ENCODE data around the gene RAC2.
"Not testable (repeated sequence)": the region's sequence is repeated elsewhere in the genome, so short reads cannot be mapped to it uniquely, and the experiment has no call there.

RAC2 gene

DNA sequence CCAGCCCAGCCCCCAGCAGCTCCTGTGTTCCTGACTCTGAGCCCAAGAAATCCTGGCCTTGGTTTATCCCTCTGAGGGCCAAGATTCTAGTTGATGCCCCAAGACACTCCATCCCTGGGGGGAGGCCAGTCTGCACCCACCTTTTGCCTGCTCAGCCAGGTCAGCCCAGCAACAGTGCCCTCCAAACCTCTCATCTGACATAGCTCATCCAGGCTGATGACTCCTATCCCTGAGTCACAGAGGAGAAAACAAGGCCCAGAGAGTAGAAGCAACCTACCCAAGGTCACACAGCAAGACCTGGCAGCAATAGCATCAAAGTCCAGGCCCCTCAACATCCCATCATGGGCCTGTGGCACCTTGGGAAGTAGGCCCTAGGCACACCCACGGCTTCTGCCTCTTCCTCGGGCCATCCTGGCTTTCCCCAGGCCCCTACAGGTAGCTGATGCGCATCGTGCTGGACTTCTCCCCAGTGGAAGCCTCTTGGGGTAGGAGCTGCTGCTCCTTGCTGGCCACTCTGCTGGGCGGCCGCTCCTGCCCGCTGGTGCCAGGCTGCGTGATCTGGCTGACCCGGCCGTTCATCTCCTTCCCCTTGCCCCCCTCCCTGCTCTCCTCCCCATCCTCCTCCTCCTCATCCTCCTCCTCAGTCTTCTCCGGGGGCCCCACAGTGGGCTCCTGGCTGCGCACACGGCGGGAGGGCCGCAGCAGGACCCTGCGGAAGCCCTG, 37.8 kb downstream of the RAC2 start:
- DNase-seq (ENCODE audit: low spot score) = no peak

DNA sequence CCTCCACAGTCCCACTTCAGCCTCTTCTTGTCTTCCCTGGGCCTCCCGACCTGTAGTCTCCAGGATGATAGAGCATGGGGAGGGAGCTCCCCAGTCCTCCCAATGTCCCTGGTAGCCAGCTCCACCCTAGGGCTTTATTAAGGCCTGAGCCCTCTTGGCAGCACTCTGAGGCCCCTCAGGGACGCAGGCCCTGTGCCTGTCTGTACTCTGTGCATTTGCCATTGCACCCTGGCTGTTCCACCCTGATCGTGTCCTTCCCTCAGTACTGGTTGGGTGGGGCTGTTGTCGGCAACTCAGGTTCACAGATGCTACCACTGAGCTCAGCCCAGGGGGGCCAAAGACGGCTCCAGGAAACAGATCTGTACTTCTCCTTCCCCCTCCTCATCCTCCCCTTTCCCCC, 39.0 kb downstream of the RAC2 start:
- DNase-seq (ENCODE audit: low spot score) = no peak

DNA sequence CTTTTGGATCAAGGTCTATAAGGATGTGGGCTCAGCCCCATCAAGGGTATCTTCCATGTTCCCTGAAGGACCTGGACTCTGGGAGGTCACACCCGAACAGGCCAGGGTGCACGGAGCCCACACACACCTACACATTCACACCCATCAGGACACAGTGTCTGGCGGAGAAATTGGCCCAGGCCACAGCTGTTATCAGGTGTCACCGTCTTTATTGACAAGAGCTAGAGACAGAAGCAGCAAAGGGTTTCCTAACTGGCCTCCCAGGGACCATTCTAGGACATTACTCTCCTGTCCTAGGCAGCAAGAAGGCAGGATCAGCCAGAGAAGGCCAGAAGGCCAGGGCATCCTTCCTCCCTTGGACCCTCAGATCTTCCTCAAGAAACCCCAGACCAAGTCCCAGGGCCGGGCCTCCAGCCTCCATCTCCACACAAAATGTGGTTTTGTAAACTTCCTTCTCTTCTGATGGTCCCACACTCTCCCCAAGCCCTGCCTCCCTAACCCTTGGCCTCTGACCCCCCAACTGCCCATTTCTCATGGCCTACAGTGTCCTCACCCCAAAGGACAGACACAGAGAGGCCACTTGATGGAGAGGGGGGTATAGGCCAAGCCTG, 39.9 kb downstream of the RAC2 start:
- DNase-seq (ENCODE audit: low spot score) = no peak

DNA sequence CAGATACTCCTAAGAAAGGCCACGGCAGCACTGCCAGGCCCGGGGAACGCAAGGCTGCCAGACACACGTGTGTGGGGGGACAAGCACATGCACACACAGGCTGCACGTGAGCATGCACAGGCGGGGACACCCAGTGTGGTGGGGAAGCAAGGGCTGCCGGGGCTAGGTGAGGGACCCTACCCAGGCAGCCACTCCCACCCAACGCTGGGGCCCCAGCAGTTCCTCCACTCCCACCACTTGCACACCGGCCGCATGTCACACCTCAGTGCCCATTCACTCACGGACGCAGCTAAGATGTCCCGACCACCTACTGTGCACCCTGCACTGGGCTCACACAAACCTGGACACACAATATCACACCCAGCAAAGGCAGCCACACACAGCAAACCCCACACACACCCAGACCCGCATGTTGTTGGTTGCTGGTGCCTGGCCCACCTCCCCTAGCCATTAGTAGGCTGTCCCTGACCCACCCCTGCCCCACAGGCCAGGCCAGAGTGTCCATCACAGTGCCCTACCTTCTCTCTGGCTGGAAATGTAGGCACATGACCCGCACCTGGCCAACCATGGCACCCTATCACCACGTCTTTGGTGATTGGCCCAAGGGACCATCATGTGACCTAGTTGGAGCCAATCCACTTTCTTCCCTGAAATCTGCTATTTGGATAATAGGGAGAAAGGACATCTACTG, 40.6 kb downstream of the RAC2 start:
- no peak for DNase-seq (ENCODE audit: low spot score)

DNA sequence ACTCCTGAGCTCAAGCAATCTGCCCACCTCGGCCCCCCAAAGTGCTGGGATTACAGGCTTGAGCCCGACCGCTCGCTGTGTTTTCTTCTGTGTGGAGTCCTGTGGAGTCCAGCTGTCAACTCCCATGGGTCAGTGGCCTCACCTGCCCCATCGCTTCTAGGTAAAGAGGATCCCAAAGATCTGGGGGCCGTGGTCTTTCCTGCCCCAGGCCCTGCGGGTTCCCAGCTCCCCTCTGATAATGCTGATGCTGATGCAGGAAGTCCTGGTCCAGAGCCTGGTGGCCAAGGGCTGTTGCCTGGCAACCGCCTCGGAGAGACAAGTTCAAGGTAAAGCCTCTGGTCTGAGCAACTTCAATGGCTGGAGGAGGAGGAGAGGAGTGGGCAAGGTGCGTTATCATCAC, 41.4 kb downstream of the RAC2 start:
- DNase-seq (ENCODE audit: low spot score) = no peak

DNA sequence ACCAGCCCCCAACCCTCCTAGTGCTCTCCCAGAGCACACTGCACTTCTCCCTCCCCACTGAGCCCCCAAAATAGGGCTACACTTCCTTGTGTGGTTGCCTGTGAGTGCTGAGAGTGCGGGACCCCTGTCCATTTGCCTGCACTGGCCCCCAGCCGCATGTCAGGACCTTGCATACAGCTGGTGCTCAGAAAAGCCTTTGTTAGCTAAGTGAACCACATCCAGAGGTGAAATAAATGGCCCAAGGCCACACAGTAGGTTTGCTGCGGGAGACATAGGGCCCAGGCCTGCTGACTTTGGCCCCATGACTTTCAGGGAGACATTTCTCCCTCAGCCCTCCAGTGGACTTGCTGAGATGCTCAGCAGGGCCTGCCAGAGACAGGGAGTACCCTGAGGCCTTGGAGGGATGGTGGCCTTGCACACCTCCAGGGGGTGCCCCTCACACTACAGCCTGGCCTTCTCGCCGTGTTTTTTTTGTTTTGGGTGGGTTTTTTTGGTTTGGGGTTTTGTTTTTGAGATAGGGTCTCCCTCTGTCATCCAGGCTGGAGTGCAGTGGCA, 42.0 kb downstream of the RAC2 start:
- no peak for DNase-seq (ENCODE audit: low spot score)

DNA sequence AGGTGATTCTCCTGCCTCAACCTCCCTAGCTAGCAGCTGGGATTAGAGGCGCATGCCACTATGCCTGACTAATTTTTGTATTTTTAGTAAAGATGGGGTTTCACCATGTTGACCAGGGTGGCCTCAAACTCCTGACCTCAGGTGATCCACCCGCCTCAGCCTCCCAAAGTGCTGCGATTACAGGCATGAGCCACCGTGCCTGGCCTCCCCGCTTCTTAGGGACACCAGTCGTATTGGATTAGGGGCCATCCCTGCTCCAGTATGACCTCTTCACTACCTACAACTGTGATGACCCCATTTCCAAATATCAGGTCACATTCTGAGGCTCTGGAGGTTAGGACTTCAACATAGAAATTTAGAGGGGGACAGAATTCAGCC, 42.6 kb downstream of the RAC2 start:
- DNase-seq (ENCODE audit: low spot score) = not testable (repeated sequence)

DNA sequence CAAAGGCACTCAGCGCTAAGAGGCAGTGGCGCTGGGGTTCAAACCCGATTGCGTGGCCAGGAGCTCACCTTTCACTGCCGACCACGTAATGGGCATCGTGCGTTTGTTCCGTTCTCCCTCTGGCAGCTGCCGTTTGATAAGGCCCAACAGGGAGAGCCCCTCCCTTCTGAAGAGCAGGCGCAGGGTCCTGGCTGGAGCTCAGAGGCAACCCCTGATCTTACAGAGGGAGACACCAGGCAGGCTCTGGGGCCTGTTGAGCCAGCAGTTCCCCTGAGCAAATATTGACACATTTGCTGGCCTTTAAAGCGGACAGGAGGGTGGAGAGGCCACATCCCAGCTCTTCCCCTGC, 44.3 kb downstream of the RAC2 start:
- DNase-seq (ENCODE audit: low spot score) = no peak

DNA sequence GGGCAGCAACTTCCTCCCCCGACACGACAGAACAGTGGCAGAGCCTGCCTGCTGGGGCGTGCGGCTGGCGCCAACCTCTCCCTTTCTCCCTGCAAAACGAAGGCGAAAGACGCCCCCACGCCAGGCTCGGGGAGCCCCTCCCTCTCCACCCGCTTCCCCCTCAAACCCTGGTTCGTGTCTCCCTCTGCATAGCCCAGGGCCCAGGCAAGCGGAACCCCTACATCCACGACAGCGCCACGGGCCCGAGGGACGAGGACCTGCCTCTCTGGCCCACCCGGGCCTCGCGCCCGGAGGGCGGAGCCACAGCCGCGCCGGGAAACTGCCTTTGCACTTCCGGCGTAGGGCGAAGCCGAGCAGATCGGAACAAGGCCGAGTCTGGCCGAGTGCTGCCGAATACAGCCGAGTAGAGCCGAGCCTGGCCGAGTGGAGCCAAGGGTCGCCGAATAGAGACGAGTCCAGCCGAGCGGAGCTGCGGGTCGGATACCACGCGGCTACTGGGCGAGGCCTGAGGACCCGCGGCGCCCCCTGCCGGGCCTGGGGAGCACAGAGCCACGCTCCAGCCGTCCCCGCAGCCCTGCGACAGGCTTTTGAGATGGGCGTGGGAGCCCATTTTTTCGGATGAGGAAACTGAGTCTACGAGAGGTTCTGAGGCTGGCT, 44.8 kb downstream of the RAC2 start:
- DNase-seq (ENCODE audit: low spot score) = peak; percentile 95

DNA sequence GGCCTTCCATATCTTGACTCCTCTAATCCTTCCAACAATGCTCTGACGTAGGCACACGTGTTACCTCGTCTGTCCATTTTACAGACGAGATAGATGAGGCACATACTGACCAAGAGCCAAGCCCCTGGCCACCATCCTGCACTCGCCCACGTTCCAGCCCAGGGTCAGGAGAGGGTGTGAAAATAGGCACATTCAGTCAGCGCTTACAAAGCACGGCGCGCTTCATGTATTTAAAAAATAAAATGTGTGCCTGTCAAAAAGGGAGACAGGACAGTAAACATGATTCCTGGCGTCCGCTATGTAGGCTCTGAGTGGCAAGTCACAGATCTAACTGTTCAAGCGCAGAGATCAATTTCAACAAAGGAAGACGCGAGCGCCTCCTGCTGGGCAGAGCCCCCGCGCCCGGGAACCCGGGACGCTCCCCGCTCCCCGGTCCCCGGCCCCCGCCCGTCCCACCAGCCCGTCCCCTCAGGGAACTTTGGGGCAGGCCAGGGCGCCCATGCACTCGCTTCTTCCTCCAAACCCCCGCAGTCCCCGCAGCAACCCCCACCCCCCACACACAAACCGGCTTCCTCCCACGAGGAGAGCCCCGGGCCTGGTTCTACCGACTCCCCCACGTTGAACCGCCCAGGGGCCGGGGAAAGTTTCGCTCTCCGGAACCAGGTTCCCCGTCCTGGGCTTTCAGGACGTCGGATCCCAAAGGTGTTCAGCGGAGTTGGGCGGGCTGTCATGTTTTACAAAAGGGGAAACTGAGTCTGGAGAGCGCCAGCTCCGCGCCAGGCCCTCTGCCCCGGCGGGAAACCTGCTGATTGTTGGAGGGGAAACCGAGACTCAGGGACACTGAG, 45.6 kb downstream of the RAC2 start:
- peak; percentile 72 for DNase-seq (ENCODE audit: low spot score)

DNA sequence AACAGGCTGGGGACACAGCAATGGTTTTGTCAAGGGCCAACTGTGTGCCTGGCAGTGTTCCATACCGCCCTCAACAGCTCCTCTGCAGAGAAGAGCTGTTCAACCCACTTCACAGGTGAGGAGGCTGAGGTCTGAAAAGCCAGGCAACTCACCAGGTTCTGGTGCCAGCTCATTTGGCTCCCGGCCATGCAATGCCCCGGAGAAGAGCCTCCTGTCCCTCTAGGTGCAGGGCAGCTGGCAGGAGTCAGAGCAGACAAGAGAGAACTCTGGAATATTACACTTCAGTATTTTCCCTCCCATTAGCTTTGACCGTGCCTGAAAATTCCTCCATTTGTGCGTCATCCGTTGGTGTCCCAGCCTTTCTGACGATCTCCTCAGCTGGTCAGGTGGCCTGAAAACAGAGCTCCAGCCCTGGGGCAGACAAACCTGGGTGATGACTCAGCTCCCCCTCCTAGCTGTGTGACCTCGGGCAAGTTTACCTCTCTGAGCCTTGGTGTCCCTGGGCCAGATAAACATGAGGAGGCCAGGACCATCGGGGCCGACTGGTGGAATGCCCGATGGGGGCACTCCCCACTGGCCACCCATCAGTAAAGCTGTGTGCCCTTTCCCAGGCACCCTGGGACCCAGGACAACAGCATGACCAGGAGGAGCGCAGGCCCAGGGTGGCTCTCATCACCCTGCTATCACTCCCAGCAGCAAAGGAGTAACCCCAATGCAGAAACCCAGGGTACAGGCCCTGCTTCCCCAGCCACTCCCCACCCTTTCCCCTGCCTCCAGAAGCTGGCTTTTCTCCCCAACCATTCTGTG, 46.4 kb downstream of the RAC2 start:
- DNase-seq (ENCODE audit: low spot score) = no peak

DNA sequence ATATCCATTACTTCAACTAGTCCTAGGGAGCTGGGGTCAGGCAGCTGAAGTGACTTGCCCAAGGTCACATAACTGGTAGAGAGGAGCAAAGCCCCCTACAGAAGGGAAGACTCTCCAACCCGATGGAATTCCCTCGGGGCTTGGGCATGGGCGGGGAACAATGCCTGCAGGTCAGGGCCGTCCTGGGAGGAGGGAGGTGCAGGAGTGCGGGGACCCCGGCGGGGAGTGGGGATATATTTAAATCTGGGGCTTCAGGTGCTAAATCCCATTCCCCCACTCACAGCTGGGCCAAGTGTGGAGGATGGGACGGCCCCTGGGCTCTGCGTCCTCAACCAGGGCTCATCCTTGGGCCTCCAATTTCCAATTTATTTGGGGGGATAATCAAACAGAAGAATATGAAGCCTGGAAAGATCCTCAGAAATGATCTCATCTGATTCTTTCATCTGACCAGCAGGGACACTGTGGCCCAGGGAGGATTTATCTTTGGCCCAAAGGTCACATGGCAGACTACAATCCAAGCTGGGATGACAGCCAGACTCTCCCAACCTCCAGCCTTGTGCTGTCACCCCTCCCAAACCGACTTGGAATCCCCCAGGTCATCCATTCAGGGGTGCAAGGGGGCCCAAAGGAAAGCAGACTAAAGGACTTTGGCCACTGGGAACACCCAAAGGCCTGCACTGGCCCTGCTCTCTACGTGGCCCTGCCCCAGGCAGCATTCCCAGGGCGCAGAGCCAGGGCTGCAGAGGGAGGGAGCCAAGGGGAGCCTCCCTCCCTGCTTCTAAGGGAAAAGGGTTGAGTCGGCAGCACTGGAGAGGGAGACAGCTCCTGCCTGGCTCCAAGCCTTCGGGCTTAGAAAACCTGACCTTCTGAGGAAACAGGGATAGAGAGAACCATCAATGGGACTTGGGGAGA, 47.3 kb downstream of the RAC2 start:
- peak; percentile 61 for DNase-seq (ENCODE audit: low spot score)

DNA sequence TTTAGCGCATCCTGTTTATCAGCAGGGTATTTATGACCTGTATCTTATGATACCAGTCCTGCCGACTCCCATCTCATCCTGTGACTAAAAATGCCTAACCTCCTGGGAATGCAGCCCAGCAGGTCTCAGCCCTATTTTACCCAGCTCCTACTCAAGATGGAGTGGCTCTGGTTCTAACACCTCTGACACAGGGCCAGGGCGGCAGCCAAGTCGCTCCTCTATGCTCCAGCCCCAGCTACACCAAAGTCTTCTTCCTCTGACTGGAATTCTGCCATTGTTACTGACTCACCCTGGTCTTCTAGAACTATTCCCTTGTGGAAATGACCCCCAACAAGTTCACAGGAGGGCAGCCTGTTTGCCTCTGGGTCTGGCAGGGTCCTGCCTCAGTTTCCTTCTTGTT, 48.1 kb downstream of the RAC2 start:
- DNase-seq (ENCODE audit: low spot score) = no peak

DNA sequence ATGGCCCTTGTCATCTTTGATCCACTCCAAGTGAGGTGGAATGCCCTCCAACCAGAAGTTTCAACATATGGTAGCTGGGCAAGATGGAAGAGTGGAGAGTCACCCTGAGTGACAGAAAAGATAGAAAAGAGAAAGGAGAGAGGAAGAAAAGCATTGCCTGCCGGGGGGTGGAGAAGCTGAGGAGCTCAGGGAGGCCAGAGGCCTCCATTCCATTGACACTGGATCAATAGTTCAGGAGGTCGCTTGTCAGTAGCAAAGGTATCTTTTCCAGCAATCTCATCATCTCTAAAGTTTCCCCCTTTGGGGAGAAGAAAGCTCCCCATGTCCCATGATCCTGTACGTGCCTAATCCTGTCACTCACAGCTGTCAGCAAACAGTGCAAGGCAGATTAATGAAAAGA, 49.3 kb downstream of the RAC2 start:
- no peak for DNase-seq (ENCODE audit: low spot score)

DNA sequence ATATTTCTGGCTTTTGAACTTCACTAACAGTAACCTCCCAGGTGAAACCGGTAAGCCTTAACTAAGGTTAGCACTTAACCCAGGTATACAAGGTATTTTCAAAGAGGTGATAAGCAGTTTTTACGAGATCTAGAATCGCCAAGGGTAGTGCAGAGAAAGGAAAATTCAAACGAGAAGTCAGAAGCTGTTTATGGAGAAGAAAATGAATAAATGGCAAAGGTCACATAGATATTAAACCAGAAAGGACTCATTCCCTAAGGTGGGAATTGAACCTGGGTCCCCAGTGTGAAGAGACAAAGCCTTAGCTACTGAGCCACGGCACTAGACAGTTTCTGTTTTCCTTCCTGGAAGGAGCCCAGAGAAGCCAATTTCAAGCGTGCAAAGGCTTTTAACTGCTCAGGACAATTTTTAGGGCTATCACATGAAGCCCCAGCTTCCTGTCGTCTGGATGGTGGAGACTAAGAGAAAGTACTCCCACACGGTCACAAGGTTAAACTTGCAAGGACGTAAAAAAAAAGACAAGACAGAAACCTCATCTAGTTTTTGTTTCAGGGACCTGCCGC, 50.4 kb downstream of the RAC2 start:
- peak; percentile 37 for DNase-seq (ENCODE audit: low spot score)

DNA sequence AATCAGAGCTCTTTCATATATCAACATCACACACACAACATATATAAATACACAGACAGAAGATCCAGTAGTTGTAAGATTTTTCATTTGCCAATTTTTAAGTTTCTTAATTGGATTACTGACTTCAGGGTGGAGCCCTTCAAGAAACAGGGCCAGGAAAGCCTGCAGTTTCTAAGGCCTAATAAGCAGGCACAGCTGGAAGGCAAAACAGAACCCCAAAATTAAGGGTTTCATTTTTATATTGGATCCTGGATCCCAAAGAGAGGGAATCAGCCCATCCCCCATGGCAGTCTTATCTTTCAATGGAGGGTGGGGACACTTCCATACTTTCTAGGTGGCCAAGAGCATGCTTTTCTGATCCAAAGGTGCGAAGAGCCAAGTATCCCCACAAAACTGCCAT, 51.3 kb downstream of the RAC2 start:
- no peak for DNase-seq (ENCODE audit: low spot score)

DNA sequence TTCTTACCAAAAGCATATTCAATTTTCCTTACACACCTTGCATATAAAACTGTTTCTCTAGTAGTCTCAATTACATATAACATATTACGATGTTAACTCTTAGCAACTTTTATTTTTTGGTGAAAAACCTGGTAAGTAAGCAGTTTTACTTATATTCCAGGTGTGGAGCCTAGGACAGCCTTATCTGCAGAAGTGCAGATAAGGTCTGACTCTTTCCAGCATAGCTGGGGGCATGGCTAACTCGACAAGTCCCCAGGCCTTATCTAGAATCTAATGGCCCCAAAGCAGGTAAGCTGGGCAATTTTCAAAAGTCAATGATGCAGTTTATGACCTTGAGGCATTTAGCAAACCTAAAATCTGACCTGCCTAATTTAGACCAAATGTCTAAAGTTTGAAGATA, 51.9 kb downstream of the RAC2 start:
- DNase-seq (ENCODE audit: low spot score) = no peak

DNA sequence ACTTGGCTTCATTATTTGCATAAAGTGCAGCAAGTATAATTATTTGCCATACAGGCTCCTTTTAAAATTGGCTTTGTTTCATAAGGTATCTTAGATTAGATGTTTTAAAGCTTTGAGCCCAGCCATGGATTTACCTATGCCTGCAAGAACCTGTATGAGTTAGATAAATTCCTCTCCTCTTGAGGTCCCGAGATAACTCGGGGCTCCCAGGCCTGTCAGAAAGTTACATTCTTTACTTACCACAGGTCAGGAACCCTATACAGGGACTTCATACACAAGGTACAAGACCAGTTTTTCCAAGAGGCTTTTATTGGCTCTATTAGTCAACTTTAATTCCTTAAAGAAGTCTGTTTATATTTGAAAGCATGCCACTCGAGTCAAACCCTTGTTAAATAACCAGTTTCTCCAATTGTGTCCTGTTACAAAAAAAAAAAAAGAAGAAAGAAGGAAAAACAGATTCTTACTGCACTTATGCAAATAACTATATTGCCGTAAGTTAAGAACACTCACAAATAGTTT, 53.7 kb downstream of the RAC2 start:
- DNase-seq (ENCODE audit: low spot score) = no peak

DNA sequence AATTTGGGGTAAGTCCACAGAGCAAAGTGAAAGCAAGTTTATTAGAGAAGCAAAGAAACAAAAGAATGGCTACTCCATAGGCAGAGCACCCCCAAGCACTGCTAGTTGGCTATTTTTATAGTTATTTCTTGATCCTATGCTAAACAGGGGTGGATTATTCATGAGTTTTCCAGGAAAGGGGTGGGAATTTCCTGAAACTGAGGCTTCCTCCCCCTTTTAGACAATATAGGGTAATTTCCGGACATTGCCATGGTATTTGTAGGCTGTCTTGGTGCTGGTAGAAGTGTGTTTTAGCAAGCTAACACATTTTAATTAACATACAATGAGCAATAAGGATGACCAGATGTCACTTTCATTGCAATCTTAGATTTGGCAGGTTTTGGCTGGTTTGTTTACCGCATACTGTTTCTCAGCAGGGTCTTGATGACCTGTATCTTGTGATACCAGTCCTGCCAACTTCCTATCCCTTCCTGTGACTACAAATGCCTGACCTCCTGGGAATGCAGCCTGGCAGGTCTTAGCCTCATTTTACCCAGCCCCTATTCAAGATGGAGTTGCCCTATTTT, 55.1 kb downstream of the RAC2 start:
- DNase-seq (ENCODE audit: low spot score) = no peak

Measured in Ammon's horn (tissue), 1 donor.